Adrenal gland (tissue), 12 donors: Measurements from ENCODE around the gene CEP83. TPM values are rescaled to one million over a fixed set of nuclear protein-coding genes. Genes with fewer than 3 reads are reported as not detected.

ENCODE experiments used
- DNase-seq, 7 donors: peaks; one replicate each; pipeline ENCODE4 v3.0.0-alpha.2; 2019 to 2020
- H3K27ac ChIP-seq, 5 donors: fragments of 200-600 bp; sonication (generic) in 4 of 5; 1 replicate in 3 of 5; 2 replicates in 2 of 5; pipeline versions ENCODE4 v1.5.1 to v1.8.0; 2016 to 2020; ENCODE audit warnings: mild to moderate bottlenecking in 1 of 5
- H3K27me3 ChIP-seq: fragments of 200-600 bp; 2 replicates; pipeline ENCODE4 v1.8.0; 2021
- H3K36me3 ChIP-seq, 2 donors: fragments of 200-600 bp; replicated peaks in 1 of 2; 1 replicate in 1 of 2; 2 replicates in 1 of 2; pipeline versions ENCODE4 v1.5.1 to v1.8.0; 2018 to 2022
- H3K4me1 ChIP-seq, 2 donors: fragments of 200-600 bp; replicated peaks in 1 of 2; 1 replicate in 1 of 2; 2 replicates in 1 of 2; pipeline versions ENCODE4 v1.5.1 to v1.8.0; 2018 to 2021
- H3K4me3 ChIP-seq, 4 donors: fragments of 200-600 bp; sonication (generic) in 3 of 4; one replicate each; pipeline ENCODE4 v1.5.1; 2016 to 2018
- H3K9me3 ChIP-seq, 3 donors: fragments of 200-600 bp; sonication (generic) in 1 of 3; replicated peaks in 1 of 3; 1 replicate in 2 of 3; 2 replicates in 1 of 3; pipeline versions ENCODE4 v1.5.1 to v1.8.0; 2016 to 2021
- POLR2A ChIP-seq, 2 donors: fragments of 450-650 bp; IDR thresholded peaks; one replicate each; pipeline ENCODE4 v1.6.1; 2017; ENCODE audit warnings: antibody characterized with exemption in 2 of 2, mild to moderate bottlenecking in 2 of 2, moderate library complexity in 1 of 2
- WGBS, 4 donors: extraction: QIAGEN DNeasy Blood & Tissue Kit in 2 of 4; methylation state at CpG; one replicate each; pipeline versions ENCODE4 v1.1.5 to v1.1.7; 2013 to 2017; 5-methylcytosine and 5-hydroxymethylcytosine counted together
- intact Hi-C, 2 donors: fragments of 100-400 bp; cut with DNase I; formaldehyde crosslinking; loops; one replicate each; pipeline versions ENCODE4 v1.14.1 to v1.15.0; 2022 to 2023
- polyA plus RNA-seq, 3 donors: library from polyadenylated mRNA; stranded (reverse); fragments of 200-250 nt in 2 of 3; fragments of 350-450 nt in 1 of 3; fragmentation: Illumina TruSeq in 1 of 3; extraction: RNeasy Lipid Tissue Mini Kit (QIAGEN cat#74804) in 1 of 3; gene quantifications; one replicate each; pipeline ENCODE4 v1.2.3, GENCODE V29; 2013 to 2014
- total RNA-seq, 9 donors: library from RNA; depleted of rRNA in 4 of 9; stranded (reverse); fragments of >200 nt in 4 of 9; fragments of 120-200 nt in 1 of 9; fragmentation: NEBNext Ultra II Directional in 1 of 9; extraction: Animal tissue kit (Norgen Biotek cat#: 25700) in 1 of 9; gene quantifications; one replicate each; pipeline versions ENCODE4 v1.1.0 to v1.2.4, GENCODE V29; 2013 to 2023
- TF ChIP-seq, protein P1 (sequence below), 6 experiments: fragments of 450-650 bp in 4 of 6; fragments of 200-600 bp in 2 of 6; sonication (generic) in 1 of 6; IDR thresholded peaks; 1 replicate in 5 of 6; 2 replicates in 1 of 6; pipeline versions ENCODE4 v1.5.1 to v1.8.0; 2016 to 2021; ENCODE audit warnings: antibody characterized with exemption in 6 of 6, mild to moderate bottlenecking in 2 of 6, moderate library complexity in 1 of 6
- donor health status: healthy with polysubstance abuse.
- donor health status: Bipolar disorder and iron deficiency.
- donor health status: DM: yes; HTN: yes; CAD: no.
- donor health status: DM: no; HTN: no; CAD: no.
- donor health status: DM: no; HTN: no; CAD: no.
- donor health status: DM: yes; HTN: yes; CAD: no.

Gene CEP83
- total and polyA plus RNA-seq, 12 donors: 7.8 to 30.4 (median 18.4) TPM

DNA sequence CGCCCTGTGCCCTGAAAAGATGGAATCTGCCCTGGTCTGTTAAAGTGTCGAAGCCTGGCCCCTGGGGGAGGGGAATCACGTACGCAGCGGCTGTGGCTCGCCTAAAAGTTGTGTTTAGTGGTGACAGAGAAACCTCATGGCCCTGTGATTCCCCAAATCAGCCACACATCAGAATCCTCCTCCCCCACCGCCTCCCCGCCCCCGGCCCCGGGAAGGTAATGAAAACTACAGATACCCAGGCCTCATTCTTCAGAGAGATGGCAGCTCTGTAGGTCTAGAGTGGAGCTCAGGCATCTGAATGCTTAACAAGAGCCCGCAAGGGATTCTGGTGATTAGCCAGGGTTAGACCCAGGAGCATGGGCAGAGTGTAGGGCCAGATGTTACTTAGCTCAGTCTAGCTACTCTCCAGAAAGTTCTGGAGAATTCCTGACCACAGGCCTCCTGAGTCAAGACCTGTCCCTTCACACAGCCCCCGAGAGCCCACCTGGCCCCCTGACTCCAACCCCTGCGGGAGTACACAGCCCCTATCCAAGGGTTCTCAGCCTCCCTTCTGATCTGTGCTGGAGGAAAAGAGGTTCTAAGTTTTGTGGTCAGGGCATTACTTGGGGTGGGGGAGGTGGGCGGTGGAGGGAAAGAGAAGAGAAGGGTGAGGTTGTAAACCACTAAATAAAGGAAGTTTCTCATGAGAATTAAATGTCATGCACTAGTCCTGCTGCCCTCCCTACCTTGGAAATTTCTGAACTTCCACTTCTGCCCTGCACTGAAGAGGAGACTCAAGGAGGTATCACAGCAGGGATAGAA lies 196.5 kb downstream of the CEP83 start:
- no peak for TF ChIP-seq POLR2A (IDR thresholded peaks at IDR 0.05)
- TF ChIP-seq, protein P1, sequence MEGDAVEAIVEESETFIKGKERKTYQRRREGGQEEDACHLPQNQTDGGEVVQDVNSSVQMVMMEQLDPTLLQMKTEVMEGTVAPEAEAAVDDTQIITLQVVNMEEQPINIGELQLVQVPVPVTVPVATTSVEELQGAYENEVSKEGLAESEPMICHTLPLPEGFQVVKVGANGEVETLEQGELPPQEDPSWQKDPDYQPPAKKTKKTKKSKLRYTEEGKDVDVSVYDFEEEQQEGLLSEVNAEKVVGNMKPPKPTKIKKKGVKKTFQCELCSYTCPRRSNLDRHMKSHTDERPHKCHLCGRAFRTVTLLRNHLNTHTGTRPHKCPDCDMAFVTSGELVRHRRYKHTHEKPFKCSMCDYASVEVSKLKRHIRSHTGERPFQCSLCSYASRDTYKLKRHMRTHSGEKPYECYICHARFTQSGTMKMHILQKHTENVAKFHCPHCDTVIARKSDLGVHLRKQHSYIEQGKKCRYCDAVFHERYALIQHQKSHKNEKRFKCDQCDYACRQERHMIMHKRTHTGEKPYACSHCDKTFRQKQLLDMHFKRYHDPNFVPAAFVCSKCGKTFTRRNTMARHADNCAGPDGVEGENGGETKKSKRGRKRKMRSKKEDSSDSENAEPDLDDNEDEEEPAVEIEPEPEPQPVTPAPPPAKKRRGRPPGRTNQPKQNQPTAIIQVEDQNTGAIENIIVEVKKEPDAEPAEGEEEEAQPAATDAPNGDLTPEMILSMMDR (IDR thresholded peaks at IDR 0.05): no peak
- DNase-seq: peak; percentile 37 to 71 (median 57)
- Histone ChIP-seq H3K9me3 (no peaks in the 10 kb centered on the region), H3K4me3 (peak overlapping the region in 3 of 4 donors; percentile 26 to 71 (median 44)), H3K27me3 (no peaks in the 10 kb centered on the region), H3K27ac (peak overlapping the region; percentile 58 to 95 (median 89)), H3K4me1 (peaks cover 14 to 26% of the 10 kb centered on the region in 2 donors), H3K36me3 (no peaks in the 10 kb centered on the region)
- intact Hi-C loops: no loop called here
- 45 to 55% (median 49%) methylated on average over 10 to 14 of the region's 14 CpGs for WGBS, 4 donors

DNA sequence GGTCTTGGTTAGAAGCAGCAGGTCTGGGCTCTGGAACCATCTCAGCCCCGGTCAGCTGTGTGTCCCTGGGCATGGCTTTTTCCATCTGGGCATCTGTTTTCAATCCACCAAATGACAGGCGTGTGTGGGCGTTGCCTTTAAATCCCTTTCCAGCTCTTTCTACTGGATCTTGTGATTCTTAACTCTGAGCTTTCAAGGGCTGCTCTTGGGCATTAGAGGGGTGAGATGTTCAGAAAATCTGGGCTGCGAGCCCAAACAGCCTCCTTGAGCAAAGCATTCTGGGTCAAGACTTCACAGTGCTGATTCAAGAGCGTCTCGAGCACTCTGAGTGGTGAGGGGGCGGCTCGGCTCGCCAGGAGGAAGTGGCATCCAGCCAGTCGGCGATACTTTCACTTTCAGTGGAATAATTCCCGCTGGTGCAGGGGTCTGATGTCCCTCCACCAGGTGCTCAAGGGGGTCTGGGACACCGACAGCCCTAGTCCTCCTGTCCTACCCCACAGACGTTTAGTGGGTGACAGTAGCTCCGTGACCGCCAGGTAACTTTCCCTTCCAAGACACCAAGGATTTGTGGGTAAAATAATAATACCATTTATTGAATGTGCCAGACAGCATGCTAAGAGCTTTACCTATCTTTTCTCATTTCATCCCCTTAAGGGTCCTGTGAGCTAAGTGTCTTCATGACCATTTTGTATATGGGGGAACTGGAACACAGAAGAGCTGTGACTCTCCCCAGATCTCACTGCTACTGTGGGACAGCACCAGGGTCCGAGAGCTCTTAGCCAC lies 197.2 kb downstream of the CEP83 start:
- intact Hi-C loops: no loop called here
- Histone ChIP-seq H3K4me1 (peaks cover 14 to 26% of the 10 kb centered on the region in 2 donors), H3K4me3 (peak overlapping the region in 3 of 4 donors; percentile 26 to 71 (median 44)), H3K36me3 (no peaks in the 10 kb centered on the region), H3K27ac (peak overlapping the region; percentile 58 to 95 (median 89)), H3K27me3 (no peaks in the 10 kb centered on the region), H3K9me3 (no peaks in the 10 kb centered on the region)
- TF ChIP-seq POLR2A (IDR thresholded peaks at IDR 0.05): peak in 1 of 2 donors; percentile 87
- TF ChIP-seq, protein P1 (IDR thresholded peaks at IDR 0.05): peak in 4 of 6 experiments; percentile 15 to 27 (median 22)
- 7 to 11% (median 9%) methylated on average over 10 to 17 of the region's 17 CpGs for WGBS, 4 donors
- peak; percentile 92 to 97 (median 96) for DNase-seq

DNA sequence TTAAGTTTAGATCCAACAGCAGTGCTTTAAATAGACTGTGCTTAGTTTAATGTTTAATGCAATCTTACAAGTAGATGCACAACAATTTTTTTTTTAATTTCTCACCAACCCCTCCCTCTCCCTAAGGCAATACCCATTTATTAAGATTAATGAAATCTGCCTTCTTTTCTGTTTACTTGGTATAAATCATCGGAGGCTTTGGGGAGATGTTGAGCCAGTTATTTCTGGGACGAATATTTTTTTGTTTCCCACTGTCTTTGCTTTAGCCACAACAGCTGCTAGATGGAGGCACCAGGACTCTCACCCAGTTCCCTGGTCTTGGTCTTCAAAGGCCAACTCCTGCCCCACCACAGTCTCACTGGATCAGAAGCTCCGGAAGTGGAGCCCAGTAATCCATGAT lies 197.9 kb downstream of the CEP83 start:
- Histone ChIP-seq H3K4me1 (peaks cover 14 to 26% of the 10 kb centered on the region in 2 donors), H3K9me3 (no peaks in the 10 kb centered on the region), H3K27me3 (no peaks in the 10 kb centered on the region), H3K4me3 (peak overlapping the region in 1 of 4 donors; percentile 71), H3K27ac (peak overlapping the region in 4 of 5 donors; percentile 69 to 95 (median 92)), H3K36me3 (no peaks in the 10 kb centered on the region)
- no peak for TF ChIP-seq POLR2A (IDR thresholded peaks at IDR 0.05)
- TF ChIP-seq, protein P1 (IDR thresholded peaks at IDR 0.05): no peak
- 24 to 34% (median 32%) methylated on average over 3 of the region's 3 CpGs for WGBS, 4 donors
- intact Hi-C loops: no loop called here
- DNase-seq: no peak

DNA sequence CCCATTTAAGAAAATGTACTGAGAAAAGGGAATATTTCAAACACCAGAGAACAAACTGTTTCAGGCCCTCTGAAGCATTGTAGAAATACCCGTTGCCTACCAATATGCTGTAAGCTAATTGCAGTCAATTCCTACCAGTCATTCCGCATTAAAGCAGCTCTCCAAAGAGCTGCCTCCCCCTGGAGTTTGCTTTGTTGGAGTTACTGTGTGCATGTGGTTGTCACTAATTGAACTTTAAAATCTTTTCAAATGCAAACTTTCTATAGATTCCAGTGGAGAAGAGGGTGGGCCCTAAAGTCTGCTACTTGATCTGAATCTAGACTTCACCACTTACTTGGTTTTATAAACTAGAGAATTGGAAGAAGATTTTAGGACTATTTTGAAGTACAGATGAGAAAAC lies 198.5 kb downstream of the CEP83 start:
- Histone ChIP-seq H3K4me1 (peaks cover 14 to 26% of the 10 kb centered on the region in 2 donors), H3K27ac (no peak overlapping the region)

More for the DNA sequence above, 198.5 kb downstream of the CEP83 start:
- no peaks in the 10 kb centered on the region for H3K36me3 ChIP-seq
- DNase-seq: peak in 1 of 7 donors; percentile 39
- H3K27me3 ChIP-seq: no peaks in the 10 kb centered on the region
- no peak for TF ChIP-seq POLR2A (IDR thresholded peaks at IDR 0.05)
- TF ChIP-seq, protein P1 (IDR thresholded peaks at IDR 0.05): no peak
- intact Hi-C loops: no loop called here
- H3K4me3 ChIP-seq: no peak overlapping the region
- H3K9me3 ChIP-seq: no peaks in the 10 kb centered on the region
- WGBS, 4 donors: 87 to 100% (median 94%) methylated on average over 2 of the region's 2 CpGs
